GM10248 (cell line): ENCODE data around the gene RCVRN.

Experiments
- CTCF ChIA-PET: fragments of 300-600 bp; sonication (Branson Sonifier 250); formaldehyde crosslinking; extraction: SDS; loops from one replicate; lab custom pipeline; 2021; ENCODE audit warnings: antibody characterized with exemption; lab: Yijun Ruan, JAX
- POLR2A ChIA-PET: fragments of 350-650 bp; sonication (Branson Sonifier 250); formaldehyde crosslinking; extraction: SDS; loops from one replicate; lab custom pipeline; 2020; ENCODE audit warnings: antibody characterized with exemption; lab: Yijun Ruan, JAX
- DNase-seq: peaks from one replicate; pipeline ENCODE4 v3.0.0; 2012; ENCODE audit errors: extremely low spot score
- TF ChIP-seq, protein P1 (sequence below): IDR thresholded peaks from 2 replicates; pipeline ENCODE4 v1.5.1; 2012; ENCODE audit warnings: mild to moderate bottlenecking, low read depth; ENCODE audit errors: extremely low read depth, missing control alignments, control extremely low read depth

Gene RCVRN

DNA sequence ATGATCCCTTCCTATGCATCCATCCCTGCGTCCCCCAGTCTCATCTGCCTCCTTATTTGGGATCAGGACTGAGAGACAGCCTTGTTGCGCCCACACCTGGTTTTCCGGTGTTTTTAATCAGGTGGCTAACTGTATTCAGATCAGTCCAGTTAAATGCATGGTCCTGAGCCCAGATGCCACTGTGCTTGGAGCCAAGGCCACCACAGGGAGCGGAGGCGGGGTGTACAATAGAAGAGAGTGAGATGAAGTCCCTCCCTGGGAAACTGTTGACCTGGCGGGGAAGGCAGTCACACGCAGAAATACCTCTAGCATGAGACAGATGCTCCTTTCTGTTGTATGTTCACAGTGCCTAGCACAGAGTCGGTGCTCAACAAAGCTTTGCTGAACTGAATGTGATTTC is 6.3 kb downstream of the RCVRN start:
- ChIA-PET POLR2A (no interaction called here), CTCF (interaction anchor here (1.5 kb wide), 1 partner anchor 11 kb away, joined by 4 read pairs; no protein-coding TSS in a partner anchor)
- TF ChIP-seq, protein P1, sequence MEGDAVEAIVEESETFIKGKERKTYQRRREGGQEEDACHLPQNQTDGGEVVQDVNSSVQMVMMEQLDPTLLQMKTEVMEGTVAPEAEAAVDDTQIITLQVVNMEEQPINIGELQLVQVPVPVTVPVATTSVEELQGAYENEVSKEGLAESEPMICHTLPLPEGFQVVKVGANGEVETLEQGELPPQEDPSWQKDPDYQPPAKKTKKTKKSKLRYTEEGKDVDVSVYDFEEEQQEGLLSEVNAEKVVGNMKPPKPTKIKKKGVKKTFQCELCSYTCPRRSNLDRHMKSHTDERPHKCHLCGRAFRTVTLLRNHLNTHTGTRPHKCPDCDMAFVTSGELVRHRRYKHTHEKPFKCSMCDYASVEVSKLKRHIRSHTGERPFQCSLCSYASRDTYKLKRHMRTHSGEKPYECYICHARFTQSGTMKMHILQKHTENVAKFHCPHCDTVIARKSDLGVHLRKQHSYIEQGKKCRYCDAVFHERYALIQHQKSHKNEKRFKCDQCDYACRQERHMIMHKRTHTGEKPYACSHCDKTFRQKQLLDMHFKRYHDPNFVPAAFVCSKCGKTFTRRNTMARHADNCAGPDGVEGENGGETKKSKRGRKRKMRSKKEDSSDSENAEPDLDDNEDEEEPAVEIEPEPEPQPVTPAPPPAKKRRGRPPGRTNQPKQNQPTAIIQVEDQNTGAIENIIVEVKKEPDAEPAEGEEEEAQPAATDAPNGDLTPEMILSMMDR, result no peak
- DNase-seq, result no peak

DNA sequence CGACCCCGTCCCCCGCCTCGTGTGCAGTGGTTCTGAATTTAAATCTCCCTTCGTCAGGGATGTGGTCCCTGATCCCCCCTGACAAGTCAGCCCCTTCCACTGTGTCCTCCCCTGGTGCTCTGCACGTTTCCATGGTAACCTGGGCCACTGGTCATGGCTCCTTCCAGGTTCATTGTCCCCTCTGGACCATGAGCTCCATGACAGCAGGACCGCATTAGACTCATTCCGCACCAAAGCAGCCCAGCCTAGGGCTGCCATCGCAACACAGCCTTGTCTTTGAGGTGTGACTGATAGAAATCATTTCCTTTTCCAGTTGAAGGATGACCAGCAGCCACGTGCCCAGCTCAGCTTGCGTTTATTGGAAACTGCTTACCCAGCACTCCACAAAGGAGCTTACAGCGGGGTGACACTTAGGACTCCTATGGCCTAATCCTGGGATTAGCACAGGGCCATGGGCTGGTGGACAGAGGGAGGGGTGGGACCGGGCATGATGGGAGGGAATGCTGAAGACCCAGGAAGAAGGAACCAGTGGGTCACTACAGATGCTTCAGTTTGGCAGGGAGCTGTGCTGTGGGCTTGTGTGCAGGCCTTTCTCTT is 7.6 kb downstream of the RCVRN start:
- TF ChIP-seq, protein P1, result no peak
- ChIA-PET CTCF (interaction anchor here (1.5 kb wide), 1 partner anchor 9 kb away, joined by 4 read pairs; no protein-coding TSS in a partner anchor), POLR2A (no interaction called here)
- DNase-seq, result no peak

- TF ChIP-seq, protein P1, result no peak
- POLR2A ChIA-PET, result no interaction called here
- DNase-seq, result no peak
- CTCF ChIA-PET, result no interaction called here
Observed at GRCh38 chr17:9895923-9896322, 9.1 kb downstream of the RCVRN start.

GRCh38 chr17:9894231-9894630 is 10.8 kb downstream of the RCVRN start:
- DNase-seq, result no peak
- TF ChIP-seq, protein P1, result no peak
- ChIA-PET POLR2A (no interaction called here), CTCF (interaction anchor here (0.9 kb wide), 1 partner anchor 9 kb away, joined by 3 read pairs; no protein-coding TSS in a partner anchor)

DNA sequence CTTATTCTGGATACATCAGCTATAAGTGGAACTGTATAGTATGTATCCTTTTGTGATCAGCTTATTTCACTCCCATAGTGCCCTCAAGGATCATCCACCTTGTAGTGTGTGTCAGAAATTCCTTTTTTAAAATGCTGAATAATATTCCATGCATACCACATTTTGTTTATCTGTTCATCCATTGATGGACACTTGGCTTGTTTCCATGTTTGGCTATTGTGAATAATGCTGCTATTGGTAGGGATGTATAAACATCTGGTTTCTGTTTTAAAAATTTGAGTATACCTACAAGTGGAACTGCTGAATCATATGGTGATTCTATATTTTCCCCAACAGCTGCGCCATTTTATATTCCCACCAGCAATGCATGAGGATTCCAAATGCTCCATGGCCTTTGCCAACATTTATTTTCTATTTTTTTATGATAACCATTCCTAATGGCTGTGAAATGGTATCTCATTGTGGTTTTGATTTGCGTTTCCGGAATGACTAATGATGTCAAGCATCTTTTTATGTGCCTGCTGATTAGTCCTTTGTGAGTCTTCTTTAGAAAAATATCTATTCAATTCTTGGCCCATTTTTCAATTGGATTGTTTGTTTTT is 11.6 kb downstream of the RCVRN start:
- CTCF ChIA-PET, result interaction anchor here (2.3 kb wide), 1 partner anchor 11 kb away, joined by 7 read pairs; no protein-coding TSS in a partner anchor
- TF ChIP-seq, protein P1, result no peak
- POLR2A ChIA-PET, result no interaction called here
- no peak for DNase-seq

DNA sequence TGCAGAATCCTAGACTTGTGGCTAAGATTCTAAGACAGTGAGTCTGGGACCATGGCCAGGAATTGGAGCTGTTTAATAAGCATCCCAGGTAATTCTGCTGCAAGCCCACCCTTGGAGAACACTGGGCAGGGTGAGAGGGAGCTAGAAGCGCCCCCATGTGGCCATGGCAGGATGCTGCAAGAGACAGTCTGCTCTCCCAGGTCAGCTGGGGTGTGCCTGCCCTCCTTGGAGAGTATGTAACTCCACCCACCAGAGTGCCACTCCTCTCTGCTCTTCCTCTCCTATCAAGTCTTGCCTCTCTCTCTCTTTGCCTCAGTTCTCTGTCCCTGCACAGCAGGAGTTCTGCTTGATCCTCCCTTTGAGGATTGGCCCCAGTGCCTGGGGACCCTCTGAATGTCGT is 14.9 kb downstream of the RCVRN start:
- DNase-seq, result peak; percentile 73
- ChIA-PET POLR2A (no interaction called here), CTCF (interaction anchor here (1.0 to 2.0 kb wide), 7 partner anchors 8 to 162 kb away, joined by 3 to 6 read pairs (median 3); no protein-coding TSS in a partner anchor)
- TF ChIP-seq, protein P1, result peak; percentile 43
